Activated naive CD8-positive, alpha-beta T cell treated with anti-CD3 and anti-CD28 coated beads, Interleukin-2, amount 10 ng/mL, durations not matched to agents 7 days and 5 days (primary cell): Measurements from ENCODE around the gene ECE1. TPM values are rescaled to one million over a fixed set of nuclear protein-coding genes. Genes with fewer than 3 reads are reported as not detected.

ENCODE experiments used
- ATAC-seq: fragments of 150-1000 bp; cut with Tn5 transposase; one replicate; pipeline ENCODE4 v1.10.0; 2021; ENCODE audit warnings: low read depth, moderate library complexity
- POLR2A ChIA-PET: fragments of 350-600 bp; sonication (Branson Sonifier 250); formaldehyde crosslinking; loops from one replicate; lab custom pipeline; 2021; ENCODE audit warnings: antibody characterized with exemption; lab: Charles Lee
- DNase-seq: peaks from one replicate; pipeline ENCODE4 v3.0.0; 2021
- H3K27ac Mint-ChIP-seq: one replicate; pipeline ENCODE4 v1.8.0; 2022; ENCODE audit warnings: mild to moderate bottlenecking, mixed read lengths
- H3K27me3 Mint-ChIP-seq: one replicate; pipeline ENCODE4 v1.8.0; 2022; ENCODE audit warnings: mild to moderate bottlenecking, moderate library complexity, mixed read lengths
- H3K36me3 Mint-ChIP-seq: one replicate; pipeline ENCODE4 v1.8.0; 2021; ENCODE audit warnings: mild to moderate bottlenecking, mixed read lengths
- H3K4me1 Mint-ChIP-seq: one replicate; pipeline ENCODE4 v1.8.0; 2021; ENCODE audit warnings: mixed read lengths
- H3K4me3 Mint-ChIP-seq: one replicate; pipeline ENCODE4 v1.8.0; 2022; ENCODE audit warnings: mild to moderate bottlenecking, moderate library complexity, mixed read lengths
- H3K9me3 Mint-ChIP-seq: one replicate; pipeline ENCODE4 v1.8.0; 2021; ENCODE audit warnings: mixed read lengths
- total RNA-seq, 2 experiments: library from RNA; stranded (reverse); gene quantifications; one replicate each; pipeline ENCODE4 v1.2.3, GENCODE V29; 2021

The ECE1 gene
- total RNA-seq, 2 experiments from 2014 or later = 83.2 to 85.5 TPM

- Mint-ChIP-seq H3K9me3 (no peaks in the 10 kb centered on the region), H3K4me3 (no peak overlapping the region), H3K36me3 (peaks cover 7% of the 10 kb centered on the region), H3K4me1 (peaks cover 67% of the 10 kb centered on the region), H3K27me3 (no peaks in the 10 kb centered on the region), H3K27ac (peak overlapping the region; percentile 38)
- no peak for DNase-seq
- POLR2A ChIA-PET = interaction anchor here (1.1 to 5.2 kb wide), 4 partner anchors 8 to 39 kb away, joined by 3 to 51 read pairs (median 18); no protein-coding TSS in a partner anchor
- no peak for ATAC-seq
These were observed 42.5 kb upstream of the ECE1 start for GRCh38 chr1:21332554-21333311.

GRCh38 chr1:21331752-21332478 is 41.7 kb upstream of the ECE1 start:
- Mint-ChIP-seq H3K27me3 (no peaks in the 10 kb centered on the region), H3K4me1 (peaks cover 66% of the 10 kb centered on the region), H3K9me3 (no peaks in the 10 kb centered on the region), H3K4me3 (no peak overlapping the region), H3K27ac (peak overlapping the region; percentile 38), H3K36me3 (peaks cover 7% of the 10 kb centered on the region)
- no peak for ATAC-seq
- DNase-seq = no peak
- POLR2A ChIA-PET = interaction anchor here (1.1 to 5.2 kb wide), 2 partner anchors 12 to 38 kb away, joined by 3 to 51 read pairs; no protein-coding TSS in a partner anchor

- Mint-ChIP-seq H3K36me3 (peaks cover 7% of the 10 kb centered on the region), H3K27ac (peak overlapping the region; percentile 56), H3K27me3 (no peaks in the 10 kb centered on the region), H3K9me3 (no peaks in the 10 kb centered on the region), H3K4me3 (no peak overlapping the region), H3K4me1 (peaks cover 65% of the 10 kb centered on the region)
- POLR2A ChIA-PET = no interaction called here
- DNase-seq (no peak), ATAC-seq (no peak)
These were observed 40.3 kb upstream of the ECE1 start for GRCh38 chr1:21330544-21330943.

GRCh38 chr1:21329209-21329844 is 39.1 kb upstream of the ECE1 start:
- DNase-seq (no peak), ATAC-seq (no peak)
- POLR2A ChIA-PET = interaction anchor here (0.6 to 0.7 kb wide), 2 partner anchors 16 to 24 kb away, joined by 3 to 4 read pairs; no protein-coding TSS in a partner anchor
- Mint-ChIP-seq H3K27ac (peak overlapping the region; percentile 67), H3K36me3 (peaks cover 7% of the 10 kb centered on the region), H3K4me1 (peaks cover 65% of the 10 kb centered on the region), H3K4me3 (no peak overlapping the region), H3K27me3 (no peaks in the 10 kb centered on the region), H3K9me3 (no peaks in the 10 kb centered on the region)

- Mint-ChIP-seq H3K36me3 (peaks cover 7% of the 10 kb centered on the region), H3K27ac (peak overlapping the region; percentile 61), H3K9me3 (no peaks in the 10 kb centered on the region), H3K4me3 (no peak overlapping the region), H3K27me3 (no peaks in the 10 kb centered on the region), H3K4me1 (peaks cover 62% of the 10 kb centered on the region)
- no peak for DNase-seq
- ATAC-seq = no peak
- POLR2A ChIA-PET = no interaction called here
These were observed 37.5 kb upstream of the ECE1 start for GRCh38 chr1:21327566-21328323.

- Mint-ChIP-seq H3K36me3 (peaks cover 7% of the 10 kb centered on the region), H3K27me3 (no peaks in the 10 kb centered on the region), H3K9me3 (no peaks in the 10 kb centered on the region), H3K4me1 (peaks cover 61% of the 10 kb centered on the region), H3K4me3 (no peak overlapping the region), H3K27ac (no peak overlapping the region)
- ATAC-seq = no peak
- POLR2A ChIA-PET = interaction anchor here (1.5 to 3.2 kb wide), 2 partner anchors 11 to 18 kb away, joined by 6 to 15 read pairs; no protein-coding TSS in a partner anchor
- DNase-seq = no peak
These were observed 36.6 kb upstream of the ECE1 start for GRCh38 chr1:21326861-21327344.

GRCh38 chr1:21325731-21326387 is 35.6 kb upstream of the ECE1 start:
- Mint-ChIP-seq H3K9me3 (no peaks in the 10 kb centered on the region), H3K27me3 (no peaks in the 10 kb centered on the region), H3K4me3 (peak overlapping the region; percentile 72), H3K4me1 (peaks cover 58% of the 10 kb centered on the region), H3K36me3 (peaks cover 7% of the 10 kb centered on the region), H3K27ac (peak overlapping the region; percentile 77)
- POLR2A ChIA-PET = interaction anchor here (0.6 to 3.2 kb wide), 6 partner anchors 8 to 46 kb away, joined by 3 to 29 read pairs (median 10); no protein-coding TSS in a partner anchor
- ATAC-seq (no peak), DNase-seq (no peak)

- Mint-ChIP-seq H3K36me3 (peaks cover 4% of the 10 kb centered on the region), H3K4me1 (peaks cover 58% of the 10 kb centered on the region), H3K27ac (peak overlapping the region; percentile 77), H3K27me3 (no peaks in the 10 kb centered on the region), H3K4me3 (peak overlapping the region; percentile 72), H3K9me3 (no peaks in the 10 kb centered on the region)
- POLR2A ChIA-PET = interaction anchor here (0.6 to 3.2 kb wide), 8 partner anchors 9 to 45 kb away, joined by 3 to 29 read pairs (median 9); no protein-coding TSS in a partner anchor
- no peak for DNase-seq
- ATAC-seq = peak; percentile 12
These were observed 35.0 kb upstream of the ECE1 start for GRCh38 chr1:21325231-21325718.

GRCh38 chr1:21324368-21325141 is 34.3 kb upstream of the ECE1 start:
- peak overlapping the region; percentile 77 for H3K27ac Mint-ChIP-seq
- POLR2A ChIA-PET = interaction anchor here (0.8 to 3.2 kb wide), 9 partner anchors 9 to 44 kb away, joined by 3 to 29 read pairs (median 5); no protein-coding TSS in a partner anchor
- no peaks in the 10 kb centered on the region for H3K9me3 Mint-ChIP-seq
- peak overlapping the region; percentile 72 for H3K4me3 Mint-ChIP-seq
- no peaks in the 10 kb centered on the region for H3K27me3 Mint-ChIP-seq
- DNase-seq (peak; percentile 45), ATAC-seq (peak; percentile 68)
- H3K4me1 Mint-ChIP-seq = peaks cover 57% of the 10 kb centered on the region
- peaks cover 6% of the 10 kb centered on the region for H3K36me3 Mint-ChIP-seq

GRCh38 chr1:21323091-21323490 is 32.8 kb upstream of the ECE1 start:
- POLR2A ChIA-PET = interaction anchor here (1.1 to 3.2 kb wide), 2 partner anchors 21 to 29 kb away, joined by 3 to 14 read pairs; no protein-coding TSS in a partner anchor
- Mint-ChIP-seq H3K27ac (no peak overlapping the region), H3K4me3 (no peak overlapping the region), H3K27me3 (no peaks in the 10 kb centered on the region), H3K4me1 (peaks cover 51% of the 10 kb centered on the region), H3K9me3 (no peaks in the 10 kb centered on the region), H3K36me3 (peaks cover 3% of the 10 kb centered on the region)
- ATAC-seq (no peak), DNase-seq (no peak)

- Mint-ChIP-seq H3K4me1 (peaks cover 51% of the 10 kb centered on the region), H3K36me3 (peaks cover 2% of the 10 kb centered on the region), H3K27ac (peak overlapping the region; percentile 43), H3K4me3 (no peak overlapping the region), H3K27me3 (no peaks in the 10 kb centered on the region), H3K9me3 (no peaks in the 10 kb centered on the region)
- POLR2A ChIA-PET = interaction anchor here (1.1 kb wide), 1 partner anchor 22 kb away, joined by 3 read pairs; no protein-coding TSS in a partner anchor
- DNase-seq = no peak
- peak; percentile 13 for ATAC-seq
These were observed 32.4 kb upstream of the ECE1 start for GRCh38 chr1:21322681-21323016.
